Esophagus muscularis mucosa (tissue), 3 donors: Measurements from ENCODE around the gene SLC29A3.

Experiments
- POLR2A ChIP-seq: fragments of 450-650 bp; IDR thresholded peaks from one replicate; pipeline ENCODE4 v1.6.1; 2017; ENCODE audit warnings: antibody characterized with exemption, moderate library complexity, mild to moderate bottlenecking, low read depth
- POLR2AphosphoS5 ChIP-seq, 2 donors: sonication (generic); formaldehyde crosslinking; IDR thresholded peaks; one replicate each; pipeline ENCODE4 v1.6.1; 2017; ENCODE audit warnings: antibody characterized with exemption in 2 of 2
- TF ChIP-seq, protein P1 (sequence below), 3 experiments: fragments of 200-600 bp in 2 of 3; fragments of 450-650 bp in 1 of 3; sonication (generic) in 2 of 3; IDR thresholded peaks; one replicate each; pipeline ENCODE4 v1.5.1; 2017 to 2019; ENCODE audit warnings: antibody characterized with exemption in 3 of 3, mild to moderate bottlenecking in 2 of 3, moderate library complexity in 1 of 3

GRCh38 chr10:71394926-71395562 lies 76.0 kb downstream of the SLC29A3 start:
- TF ChIP-seq, protein P1, sequence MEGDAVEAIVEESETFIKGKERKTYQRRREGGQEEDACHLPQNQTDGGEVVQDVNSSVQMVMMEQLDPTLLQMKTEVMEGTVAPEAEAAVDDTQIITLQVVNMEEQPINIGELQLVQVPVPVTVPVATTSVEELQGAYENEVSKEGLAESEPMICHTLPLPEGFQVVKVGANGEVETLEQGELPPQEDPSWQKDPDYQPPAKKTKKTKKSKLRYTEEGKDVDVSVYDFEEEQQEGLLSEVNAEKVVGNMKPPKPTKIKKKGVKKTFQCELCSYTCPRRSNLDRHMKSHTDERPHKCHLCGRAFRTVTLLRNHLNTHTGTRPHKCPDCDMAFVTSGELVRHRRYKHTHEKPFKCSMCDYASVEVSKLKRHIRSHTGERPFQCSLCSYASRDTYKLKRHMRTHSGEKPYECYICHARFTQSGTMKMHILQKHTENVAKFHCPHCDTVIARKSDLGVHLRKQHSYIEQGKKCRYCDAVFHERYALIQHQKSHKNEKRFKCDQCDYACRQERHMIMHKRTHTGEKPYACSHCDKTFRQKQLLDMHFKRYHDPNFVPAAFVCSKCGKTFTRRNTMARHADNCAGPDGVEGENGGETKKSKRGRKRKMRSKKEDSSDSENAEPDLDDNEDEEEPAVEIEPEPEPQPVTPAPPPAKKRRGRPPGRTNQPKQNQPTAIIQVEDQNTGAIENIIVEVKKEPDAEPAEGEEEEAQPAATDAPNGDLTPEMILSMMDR (IDR thresholded peaks at IDR 0.05) = no peak
- TF ChIP-seq POLR2A (no peak), POLR2AphosphoS5 (IDR thresholded peaks at IDR 0.05) (no peak)
